GM21390 (cell line): ENCODE measurements around the gene HDAC10.
A peak's percentile ranks its signal among the peaks of the same experiment; 100 is the strongest.

ENCODE experiments used
- ATAC-seq: cut with Tn5 transposase; IDR thresholded peaks from one replicate; pipeline ENCODE4 v1.9.1; 2021; ENCODE audit not compliant: unreplicated experiment

HDAC10 gene

DNA sequence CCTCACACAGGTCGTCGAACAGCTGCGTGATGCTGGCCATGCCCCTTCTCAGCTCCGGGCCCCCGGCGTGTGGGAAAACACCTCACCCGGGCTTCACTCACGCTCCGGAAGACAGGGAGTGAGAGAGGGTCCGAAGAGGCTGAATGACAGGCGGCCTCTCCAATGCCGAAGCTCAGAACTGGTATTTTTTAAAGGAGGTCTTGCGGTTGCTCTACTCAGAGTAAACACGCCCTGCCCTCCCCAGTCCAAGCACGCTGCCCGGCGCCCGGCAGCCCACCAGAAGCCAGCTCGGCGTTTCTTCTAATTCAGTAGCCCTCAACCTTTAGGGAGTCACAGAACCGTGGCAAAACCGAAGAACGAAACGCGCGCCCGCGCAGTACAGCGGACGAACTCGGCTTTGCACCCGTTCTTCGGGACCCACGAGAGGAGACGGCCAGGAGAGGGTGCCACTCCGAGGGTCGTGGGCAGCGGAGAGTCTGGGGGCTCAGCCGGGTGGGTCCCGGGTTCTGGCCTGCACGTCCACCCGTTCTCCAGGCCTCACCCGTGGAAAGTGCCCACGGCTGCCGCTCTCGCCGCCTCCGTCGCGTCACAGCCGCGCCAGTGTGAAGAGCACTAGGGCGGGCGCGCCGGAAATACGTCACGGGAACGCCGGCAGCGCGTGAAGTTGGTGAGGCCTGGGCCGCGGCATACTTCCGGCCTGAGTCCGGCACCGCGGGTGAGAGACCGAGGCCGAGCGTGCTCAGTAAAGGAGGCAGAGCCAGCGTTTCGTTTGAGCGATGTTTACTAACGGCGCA lies 6.4 kb downstream of the HDAC10 start, which contains the start of gene TUBGCP6:
TSS of gene TUBGCP6 (minus strand) at position 604 of the 794 bp plus-strand sequence. CDS start at position 40, 564 bp downstream.
- ATAC-seq, result peak; percentile 59

DNA sequence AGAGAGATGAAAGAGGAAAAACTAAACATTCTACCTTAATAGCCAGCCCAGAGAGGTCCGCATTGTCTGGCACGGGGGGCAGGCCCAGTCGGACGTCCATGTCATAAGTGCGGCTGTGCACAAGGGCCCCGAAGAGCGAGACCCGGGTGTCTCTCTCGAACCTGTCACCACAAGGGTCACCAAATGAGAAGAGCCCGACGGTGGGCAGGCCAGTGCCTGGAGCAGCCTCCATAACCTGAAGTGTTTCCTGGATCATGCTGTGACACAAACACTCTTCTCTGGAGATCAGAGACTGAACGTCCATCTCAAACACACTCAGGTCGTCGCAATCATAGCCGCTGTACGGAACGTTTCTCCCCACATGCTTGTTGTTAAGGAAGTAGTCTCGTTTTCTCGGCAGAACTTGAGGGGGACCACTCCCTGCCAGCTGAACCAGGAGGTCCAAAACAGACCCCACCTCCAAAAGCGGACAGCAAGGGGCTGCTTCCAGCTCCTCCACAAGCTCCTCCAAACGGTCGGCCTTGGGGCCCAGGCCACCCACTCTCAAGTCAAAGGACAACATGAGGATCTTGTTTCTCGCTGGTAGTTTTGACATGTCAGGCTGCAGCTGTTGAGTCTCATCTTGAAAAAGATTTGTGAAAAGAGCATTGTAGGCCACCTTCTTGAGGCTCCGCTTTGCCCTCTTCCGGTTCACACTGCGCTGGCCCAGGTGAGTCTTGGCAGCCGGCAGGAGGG lies 7.2 kb downstream of the HDAC10 start:
- ATAC-seq, result no peak

DNA sequence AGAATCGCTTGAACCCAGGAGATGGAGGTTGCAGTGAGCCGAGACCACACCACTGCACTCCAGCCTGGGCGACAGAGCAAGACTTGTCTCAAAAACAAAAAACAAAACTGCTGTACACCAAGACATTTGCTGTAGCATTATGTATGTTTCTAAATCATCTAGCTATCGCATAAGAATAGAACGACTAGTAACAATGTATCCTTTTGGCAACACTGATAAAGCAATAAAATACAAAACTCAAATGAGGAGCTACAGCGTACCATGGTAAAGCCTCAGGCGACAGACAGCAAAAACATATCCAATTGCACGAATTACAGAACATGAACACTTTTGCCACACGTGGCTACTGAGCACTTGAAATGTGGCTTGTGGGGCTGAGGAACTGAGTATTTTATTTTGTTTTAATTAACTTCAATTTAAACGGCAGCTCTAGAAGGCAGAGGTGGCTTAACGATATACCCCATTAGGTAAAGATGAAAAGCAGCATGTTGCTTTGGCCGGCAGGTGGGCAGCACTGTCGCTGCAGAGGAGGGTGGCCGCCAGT lies 8.6 kb downstream of the HDAC10 start:
- ATAC-seq, result no peak

DNA sequence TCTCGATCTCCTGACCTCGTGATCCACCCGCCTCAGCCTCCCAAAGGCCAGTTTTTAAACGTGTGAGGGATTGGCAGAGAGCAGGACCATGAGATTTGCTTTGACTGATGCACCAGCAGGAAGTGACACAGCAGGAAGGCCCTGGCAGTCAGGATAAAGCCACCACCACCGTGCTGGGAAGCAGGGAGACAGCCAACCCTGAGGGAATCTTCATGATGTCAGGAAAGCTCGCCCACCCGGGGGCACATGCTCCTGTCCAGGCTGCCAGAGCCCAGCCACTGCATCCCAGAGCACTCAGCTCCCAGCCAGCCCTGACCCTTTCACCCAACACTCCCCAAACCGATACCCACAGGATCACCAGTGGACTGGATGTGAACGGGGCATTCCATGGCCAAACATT lies 12.3 kb downstream of the HDAC10 start:
- no peak for ATAC-seq

DNA sequence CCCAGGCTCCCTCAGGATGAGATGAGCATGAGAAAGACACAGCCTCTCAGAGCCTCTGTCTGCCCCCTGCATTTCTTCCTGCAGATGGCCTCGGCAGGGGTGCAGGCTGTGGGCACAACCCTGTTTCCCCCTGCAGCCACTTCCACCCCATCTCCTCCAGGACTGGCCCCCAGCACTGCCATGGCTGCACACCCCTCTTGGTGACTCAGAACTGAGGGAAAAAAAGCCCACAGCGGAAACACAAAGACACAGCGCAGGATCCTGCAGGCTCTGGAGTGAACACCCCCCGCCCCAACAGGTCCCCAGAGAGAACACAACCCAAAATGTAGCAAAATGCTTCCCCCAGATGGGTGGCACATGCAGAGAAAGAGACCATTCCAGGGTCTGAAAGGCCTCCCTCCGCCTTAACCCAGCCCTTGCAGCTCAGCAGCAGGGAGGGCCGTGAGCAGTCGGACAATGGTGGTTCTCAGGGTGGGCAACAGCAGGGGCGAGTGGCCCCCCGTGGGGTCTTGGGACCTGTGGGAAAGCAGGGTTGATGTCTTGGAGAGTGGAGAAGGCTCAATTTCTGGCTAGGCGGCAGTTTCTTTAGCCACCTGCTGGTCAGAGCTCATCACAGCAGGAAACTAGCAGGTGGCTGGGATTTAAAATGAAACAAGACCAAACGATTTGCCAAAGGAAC lies 14.2 kb downstream of the HDAC10 start:
- no peak for ATAC-seq

DNA sequence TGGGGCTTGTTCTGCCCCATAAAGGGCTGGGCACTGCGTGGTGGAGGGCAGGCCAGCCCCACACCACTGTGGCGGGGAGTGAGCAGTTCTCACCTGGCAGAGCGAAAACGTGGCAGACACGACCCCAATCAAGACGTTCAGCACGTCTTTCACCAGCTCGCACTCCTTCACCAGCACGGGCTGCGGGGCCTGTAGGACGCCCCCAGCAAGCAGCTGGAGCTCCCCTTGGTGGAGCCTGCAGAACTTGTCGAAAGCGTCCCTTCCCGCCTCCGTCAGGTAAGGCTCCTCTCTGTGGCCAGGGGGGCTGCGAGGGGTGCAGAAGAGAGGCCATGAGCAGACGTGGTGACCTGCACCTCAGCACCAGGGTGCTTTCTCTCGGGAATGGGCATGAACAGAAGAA lies 17.8 kb downstream of the HDAC10 start:
- no peak for ATAC-seq

DNA sequence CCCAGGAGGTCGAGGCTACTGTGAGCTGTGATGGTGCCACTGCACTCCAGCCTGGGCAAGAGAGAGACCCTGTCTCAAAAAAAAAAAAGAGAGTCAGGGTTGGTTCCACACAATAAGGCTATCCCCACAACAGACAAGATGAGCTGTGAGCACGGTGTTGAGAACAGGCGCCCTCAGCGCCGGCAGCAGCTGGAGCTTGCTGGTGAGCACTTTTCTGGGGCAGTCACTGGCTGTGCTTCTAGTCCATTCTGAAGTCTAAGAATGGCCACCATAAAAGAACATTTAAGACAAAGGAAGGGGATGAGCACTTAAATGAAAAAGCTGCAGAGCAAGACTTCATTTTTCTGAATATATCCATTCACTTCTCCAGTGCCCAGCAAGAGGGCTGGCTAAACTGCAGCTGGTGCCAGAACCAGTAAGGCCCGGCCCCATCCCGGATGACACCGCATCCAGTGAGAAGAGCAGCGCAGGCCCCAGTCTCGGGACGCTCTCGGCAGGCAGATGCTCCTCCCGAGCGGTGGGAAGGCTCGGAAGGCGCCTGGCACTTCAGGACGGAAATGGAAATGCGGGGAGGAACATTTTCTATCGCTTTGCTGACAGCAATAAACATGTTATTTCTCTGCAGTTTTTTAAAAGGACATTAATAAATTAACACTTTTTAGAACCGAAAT lies 18.4 kb downstream of the HDAC10 start:
- no peak for ATAC-seq

DNA sequence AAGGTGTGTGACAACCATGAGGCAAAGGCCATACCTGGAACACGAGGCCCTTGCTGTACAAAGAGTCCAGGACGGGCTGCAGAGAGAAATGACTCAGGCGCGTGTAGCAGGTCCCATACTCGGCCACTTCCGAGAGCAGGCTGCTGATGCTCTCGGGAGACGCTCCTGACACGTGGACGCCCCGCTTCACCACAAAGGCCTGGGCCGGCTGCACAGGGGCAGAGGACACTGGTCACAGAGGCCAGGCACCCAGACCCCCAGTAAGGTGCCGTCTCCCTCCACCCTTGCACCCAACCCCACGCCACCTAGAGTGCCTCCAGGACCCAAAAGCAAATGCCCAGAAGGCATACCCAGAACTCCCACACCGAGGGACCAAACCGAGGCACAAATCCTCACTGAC lies 21.7 kb downstream of the HDAC10 start:
- ATAC-seq, result no peak

DNA sequence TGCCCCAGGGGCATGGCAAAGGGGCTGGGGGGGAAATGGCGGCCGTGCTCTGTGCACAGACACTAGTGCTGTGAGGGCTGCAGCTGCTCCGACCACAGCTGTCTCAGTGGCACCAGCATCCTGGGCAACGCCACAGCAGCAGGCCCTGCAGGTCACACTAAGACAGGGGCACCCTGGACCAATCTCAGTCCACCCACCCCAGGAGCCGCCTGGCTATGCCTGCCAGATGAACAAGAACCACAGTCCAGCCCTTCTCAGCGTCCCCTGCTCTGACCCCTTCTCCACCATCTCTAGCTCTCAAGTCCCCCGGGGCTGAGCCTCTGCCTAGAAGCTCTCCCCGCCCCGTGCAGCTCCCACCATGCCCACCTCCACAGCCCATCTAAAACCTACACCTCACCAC lies 22.7 kb downstream of the HDAC10 start:
- no peak for ATAC-seq

DNA sequence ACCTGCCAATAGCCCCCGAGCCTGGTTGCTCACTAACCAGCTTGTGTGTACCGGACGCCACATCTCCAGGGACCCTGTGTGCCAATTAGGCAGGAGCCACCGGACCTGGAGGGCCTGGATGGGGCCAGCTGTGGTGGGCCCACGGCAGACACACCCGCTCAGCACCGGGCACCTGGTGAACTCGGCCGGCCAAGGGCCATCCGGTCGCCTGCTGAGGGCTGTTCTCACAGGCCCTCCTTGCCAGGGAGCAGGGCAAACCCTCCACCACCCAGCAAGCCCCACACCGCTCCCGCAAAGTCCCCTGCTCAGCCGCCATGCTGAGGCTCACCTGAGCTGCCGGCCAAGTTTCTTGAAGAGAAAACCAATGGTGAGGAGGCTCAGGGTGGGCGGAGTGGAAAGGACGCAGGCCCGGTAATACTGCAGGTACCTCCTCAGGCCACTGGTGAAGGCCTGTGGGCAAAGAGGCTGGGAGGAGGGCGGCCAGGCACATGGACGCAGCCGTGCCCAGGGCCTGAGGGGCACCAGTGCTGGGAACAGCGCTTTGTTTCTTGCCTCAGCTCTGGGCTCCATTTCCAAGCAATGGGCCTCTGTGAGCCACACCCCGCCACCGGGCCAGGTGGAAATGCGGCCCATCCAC lies 23.4 kb downstream of the HDAC10 start:
- ATAC-seq, result no peak

DNA sequence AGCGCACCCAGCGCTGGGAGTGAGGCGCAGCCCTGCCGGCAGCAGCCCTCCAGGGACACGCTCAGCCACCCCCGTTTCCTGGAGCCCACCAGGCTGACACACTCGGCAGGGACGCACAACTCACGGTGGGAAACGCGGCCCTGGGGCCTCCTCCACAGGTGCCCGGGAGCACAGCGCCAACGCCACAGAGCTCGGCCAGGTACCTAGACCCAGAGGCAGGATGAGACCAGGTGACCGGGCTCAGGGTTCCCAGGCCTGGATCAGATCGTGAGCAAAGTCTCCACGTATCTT lies 24.2 kb downstream of the HDAC10 start:
- no peak for ATAC-seq

DNA sequence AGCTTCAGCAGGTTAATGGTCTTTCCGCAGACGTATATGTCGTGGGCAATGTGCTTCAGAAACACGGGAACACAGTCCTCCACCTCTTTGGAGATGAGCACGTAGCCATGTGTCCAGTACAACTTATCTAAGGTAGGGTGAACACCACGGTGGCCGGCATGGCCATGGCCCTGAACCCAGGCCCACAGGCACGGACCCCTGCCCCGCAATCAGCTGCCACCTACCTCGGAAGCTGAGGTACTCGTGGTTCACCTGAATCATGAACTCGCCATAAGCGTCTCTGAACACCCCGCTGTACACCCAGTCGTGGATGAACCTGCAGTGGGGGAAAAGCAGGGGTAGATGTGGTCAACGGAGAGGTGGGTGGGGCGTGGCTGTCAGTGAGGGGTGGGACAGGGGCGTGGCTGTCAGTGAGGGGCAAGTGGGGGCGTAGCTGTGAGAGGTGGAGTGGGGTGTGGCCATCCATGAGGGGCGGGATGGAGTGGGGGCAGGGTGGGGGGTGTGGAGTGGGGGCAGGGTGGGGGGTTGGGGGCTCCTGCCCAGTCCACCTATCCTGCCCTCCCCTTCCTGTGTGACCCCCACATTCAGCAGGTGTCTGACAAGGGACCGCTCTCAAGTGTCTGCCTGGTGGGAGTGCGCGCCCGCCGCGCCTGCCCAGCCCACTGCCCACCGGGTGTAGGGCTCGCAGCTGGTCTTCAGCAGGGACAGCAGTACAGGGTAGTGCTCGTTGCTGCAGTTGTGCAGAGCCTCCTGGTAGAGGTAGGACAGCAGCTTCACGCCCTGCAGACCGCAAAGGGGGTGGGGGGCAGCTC lies 24.8 kb downstream of the HDAC10 start:
- no peak for ATAC-seq

DNA sequence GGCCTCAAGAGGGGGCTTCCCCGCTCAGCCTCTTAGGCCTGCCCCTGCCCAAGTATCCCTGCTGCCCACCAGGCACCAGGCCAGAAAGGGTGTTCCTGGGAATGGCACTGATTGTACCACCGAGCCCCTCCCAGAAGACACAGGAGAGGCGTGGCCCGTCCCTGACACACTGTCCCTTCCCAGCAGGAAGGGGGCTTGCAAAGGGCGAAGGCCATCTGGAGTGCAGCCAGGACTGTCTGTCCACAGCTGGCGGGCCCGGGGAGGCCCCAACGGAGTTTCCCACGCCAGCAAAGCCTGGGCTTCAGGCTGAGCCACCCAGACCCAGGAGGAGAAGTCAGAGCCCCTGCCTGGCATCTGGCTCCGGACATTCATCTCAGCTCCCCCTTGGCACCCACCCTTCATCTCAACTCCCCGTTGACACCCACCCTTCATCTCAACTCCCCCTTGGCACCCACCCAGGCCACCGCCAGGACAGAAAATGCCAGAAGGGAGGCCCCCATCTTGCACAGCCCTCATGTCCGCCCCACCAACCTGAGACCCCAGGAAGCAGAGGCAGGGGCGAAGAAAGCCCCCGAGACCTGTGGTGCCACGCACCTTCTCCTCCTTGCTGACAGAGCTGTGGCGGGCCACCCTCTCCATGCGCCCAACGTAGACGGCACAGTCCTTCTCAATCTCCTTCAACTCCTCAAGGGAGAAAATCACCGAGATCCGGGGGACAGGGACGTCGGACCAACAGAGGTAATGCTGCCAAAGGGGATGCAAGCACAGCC lies 25.7 kb downstream of the HDAC10 start:
- no peak for ATAC-seq

DNA sequence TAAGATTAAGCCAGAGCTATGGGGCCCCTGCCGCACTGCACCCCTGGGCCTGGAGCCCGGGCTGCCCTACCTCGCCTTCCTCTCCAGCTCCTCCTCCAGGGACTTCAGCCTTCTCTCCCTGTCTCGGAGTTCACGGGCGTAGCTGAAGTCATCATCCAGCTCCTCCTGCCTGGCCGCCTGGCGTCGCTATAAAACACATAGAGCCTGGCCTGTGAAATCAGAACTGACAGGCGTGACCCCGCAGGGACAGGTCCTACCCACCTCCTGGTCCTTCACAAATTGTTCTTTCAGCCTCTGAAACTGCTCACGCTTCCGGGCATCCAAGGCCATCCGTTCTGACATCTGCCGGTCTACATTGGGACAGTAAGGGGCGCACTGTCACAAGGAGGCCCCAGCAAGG lies 27.0 kb downstream of the HDAC10 start:
- no peak for ATAC-seq

DNA sequence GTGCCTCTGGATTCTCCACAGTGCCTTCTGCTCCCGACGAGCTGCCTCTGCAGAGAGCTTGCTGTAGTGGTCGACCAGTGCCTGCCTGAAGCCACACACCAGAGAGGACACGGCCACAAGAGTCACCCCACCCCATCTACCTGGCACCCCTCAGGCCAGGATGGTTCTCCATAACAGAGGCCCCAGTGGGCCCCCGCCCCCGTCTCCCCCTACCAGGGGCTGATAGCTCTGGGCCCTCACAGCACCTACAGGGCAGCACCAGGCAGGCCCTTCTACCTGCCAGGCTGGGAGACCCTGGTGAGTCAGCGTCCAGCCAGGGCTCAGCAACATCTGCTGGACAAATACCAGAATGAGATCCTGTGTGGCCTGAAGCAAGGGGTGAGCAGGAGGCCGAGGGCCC lies 28.6 kb downstream of the HDAC10 start:
- ATAC-seq, result no peak

DNA sequence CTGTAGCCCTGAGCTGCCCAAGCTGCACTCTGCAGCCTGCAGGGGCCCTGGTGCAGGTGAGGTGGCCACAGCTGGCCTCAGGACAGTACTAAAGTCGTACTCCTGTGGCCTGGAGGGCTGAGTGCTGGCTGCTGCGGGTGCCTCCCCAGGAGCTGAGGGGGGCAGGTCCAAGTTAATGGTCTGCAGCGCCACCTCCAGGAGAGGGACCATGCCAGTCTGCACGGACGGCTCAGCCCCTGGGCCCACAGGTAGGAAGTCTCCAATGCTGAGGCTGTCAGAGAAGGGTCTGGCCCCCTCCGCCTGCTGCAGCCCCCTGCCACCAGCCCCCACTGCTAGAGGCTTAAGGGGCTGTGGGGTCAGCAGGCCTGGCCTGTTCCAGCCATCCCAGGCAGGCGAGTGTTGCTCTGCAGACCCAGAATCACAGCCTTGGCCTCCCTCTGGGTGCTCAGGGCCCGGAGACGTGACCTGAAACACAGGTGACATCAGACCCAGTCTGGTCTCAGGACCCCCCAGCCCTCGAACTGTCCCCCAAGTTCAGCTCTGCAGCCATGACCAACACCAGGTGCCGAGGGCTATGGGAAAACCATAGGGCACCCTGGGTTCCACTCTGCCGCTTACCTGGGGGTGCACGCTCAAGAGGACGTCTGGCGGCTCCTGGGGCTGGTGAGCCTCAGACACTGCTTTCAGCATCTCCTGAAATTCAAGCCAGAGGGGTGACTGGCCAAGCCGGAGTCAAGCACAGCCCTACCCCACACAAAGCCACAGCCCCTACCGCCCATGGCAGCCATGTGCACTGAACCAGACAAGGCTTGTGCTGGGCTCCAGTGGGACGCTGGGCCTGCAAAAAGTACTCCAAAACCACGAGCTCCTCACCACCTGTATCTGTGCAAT lies 29.4 kb downstream of the HDAC10 start:
- no peak for ATAC-seq

DNA sequence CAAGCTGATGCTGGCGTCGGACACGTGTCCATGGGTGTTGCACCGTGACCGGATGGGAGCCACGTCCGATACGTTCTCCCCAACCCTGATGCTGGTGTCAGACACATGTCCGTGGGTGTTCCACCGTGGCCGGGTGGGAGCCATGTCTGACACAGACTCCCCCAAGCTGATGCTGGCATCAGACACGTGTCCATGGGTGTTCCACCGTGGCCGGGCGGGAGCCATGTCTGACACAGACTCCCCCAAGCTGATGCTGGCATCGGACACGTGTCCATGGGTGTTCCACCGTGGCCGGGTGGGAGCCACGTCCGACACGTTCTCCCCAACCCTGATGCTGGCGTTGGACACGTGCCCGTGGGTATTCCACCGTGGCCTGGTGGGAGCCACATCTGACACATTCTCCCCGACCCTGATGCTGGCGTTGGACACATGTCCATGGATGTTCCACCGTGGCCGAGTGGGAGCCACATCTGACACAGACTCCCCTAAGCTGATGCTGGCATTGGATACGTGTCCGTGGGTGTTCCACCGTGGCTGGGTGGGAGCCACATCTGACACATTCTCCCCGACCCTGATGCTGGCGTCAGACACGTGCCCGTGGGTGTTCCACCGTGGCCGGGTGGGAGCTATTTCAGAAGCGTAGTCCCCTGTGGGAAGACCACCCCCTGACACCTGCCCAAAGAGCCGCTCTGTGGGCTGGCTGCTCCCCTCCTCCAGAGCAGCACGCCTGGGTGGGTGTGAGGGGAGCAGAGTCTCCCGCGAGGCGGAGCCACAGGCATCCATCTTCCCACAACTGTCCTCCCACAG lies 30.3 kb downstream of the HDAC10 start:
- ATAC-seq, result no peak
